ENCODE measurements around the gene PPP3CA. TPM values are rescaled to one million over a fixed set of nuclear protein-coding genes. Genes with fewer than 3 reads are reported as not detected.
A peak's percentile ranks its signal among the peaks of the same experiment; 100 is the strongest.

PPP3CA gene
- total and polyA plus RNA-seq, 4 experiments from 2014 or later: 5.0 to 41.8 (median 22.9) TPM

DNA sequence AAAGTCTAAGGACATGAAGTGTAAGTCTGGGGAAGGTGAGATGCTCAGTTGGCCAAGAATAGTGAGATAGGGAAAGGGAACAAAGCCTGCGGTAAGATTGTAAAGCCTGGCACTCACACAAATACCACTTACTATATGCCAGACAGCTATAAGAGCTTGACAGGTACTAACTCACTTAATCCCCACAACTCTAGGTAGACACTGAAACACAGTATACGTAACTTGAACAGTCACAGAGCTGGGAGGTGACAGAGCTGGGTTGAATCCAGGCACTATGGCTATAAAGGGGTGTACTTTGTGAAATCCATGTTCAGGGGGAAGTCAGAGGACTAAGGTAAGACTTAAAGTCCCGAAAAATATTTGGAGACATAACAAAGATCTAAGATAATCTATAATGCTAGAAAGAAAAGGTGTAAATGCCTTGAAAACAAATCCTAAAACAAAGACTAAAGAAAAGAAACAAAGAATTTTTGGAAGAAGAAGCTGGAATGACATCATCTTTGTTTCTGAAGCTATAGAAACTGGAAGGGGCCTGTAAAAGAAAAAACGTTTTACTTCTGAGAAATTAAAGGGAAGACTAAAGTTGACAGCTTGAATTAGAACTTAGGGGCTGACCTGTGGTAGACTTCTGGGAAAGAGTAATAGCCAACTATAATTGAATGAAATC, 172.5 kb downstream of the PPP3CA start:
- intact Hi-C loops (cut with micrococcal nuclease): no loop called here
- peaks cover 16 to 25% (median 22%) of the 10 kb centered on the region in 4 donors for H3K4me1 Mint-ChIP-seq
- DNase-seq: no peak
- H3K27ac ChIP-seq (ENCODE audit: low read depth, low read length): no peak overlapping the region
- H3K36me3 Mint-ChIP-seq: no peaks in the 10 kb centered on the region
- no peak overlapping the region for H3K4me3 ChIP-seq (ENCODE audit: low read length in 2 of 2)
- POLR2A ChIA-PET (ENCODE audit: partially characterized antibody): interaction anchor here (1.2 kb wide), 1 partner anchor 173 kb away, joined by 3 read pairs; the partner anchor contains the start of gene PPP3CA
- CTCF ChIA-PET (ENCODE audit: partially characterized antibody): interaction anchor here (1.1 to 1.8 kb wide), 3 partner anchors 11 to 556 kb away, joined by 3 to 6 read pairs (median 3); no protein-coding TSS in a partner anchor
- H3K9me3 ChIP-seq (ENCODE audit: control insufficient read depth in 1 of 2, low read length in 2 of 2): no peaks in the 10 kb centered on the region
- no peaks in the 10 kb centered on the region for H3K4me1 ChIP-seq (ENCODE audit: insufficient read depth, low read length)
- H3K36me3 ChIP-seq (ENCODE audit: insufficient read depth, low read length): no peaks in the 10 kb centered on the region
- H3K27me3 Mint-ChIP-seq: no peaks in the 10 kb centered on the region
- H3K27me3 ChIP-seq (ENCODE audit: insufficient read depth, low read length): no peaks in the 10 kb centered on the region
- no peaks in the 10 kb centered on the region for H3K9me3 Mint-ChIP-seq
- H3K4me3 Mint-ChIP-seq: no peak overlapping the region
- H3K27ac Mint-ChIP-seq: peak overlapping the region in 1 of 7 donors; percentile 48

DNA sequence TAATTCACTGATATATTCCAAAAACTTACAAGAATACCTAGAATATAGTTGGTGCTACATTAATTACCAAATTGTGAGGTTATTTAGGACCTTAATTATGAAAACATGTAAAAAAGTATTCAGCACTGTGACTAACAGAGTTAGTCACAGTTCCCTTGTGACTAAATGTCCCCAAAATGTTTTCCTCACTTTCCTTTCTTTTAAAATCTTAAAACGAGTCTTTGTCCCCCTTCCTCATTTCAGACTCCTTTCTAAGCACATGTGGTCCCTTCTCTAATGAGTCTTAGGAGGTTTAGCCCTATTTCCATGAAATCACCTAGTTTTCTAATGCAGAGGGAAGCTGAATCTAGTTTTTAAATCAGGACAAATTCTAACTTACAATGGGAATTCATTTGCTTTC, 175.0 kb downstream of the PPP3CA start:
- H3K9me3 ChIP-seq (ENCODE audit: control insufficient read depth in 1 of 2, low read length in 2 of 2): no peaks in the 10 kb centered on the region
- POLR2A ChIA-PET (ENCODE audit: partially characterized antibody): no interaction called here
- Mint-ChIP-seq H3K27ac (no peak overlapping the region), H3K9me3 (no peaks in the 10 kb centered on the region), H3K27me3 (no peaks in the 10 kb centered on the region), H3K4me1 (peaks cover 8 to 14% (median 13%) of the 10 kb centered on the region in 4 donors), H3K36me3 (no peaks in the 10 kb centered on the region), H3K4me3 (no peak overlapping the region)
- H3K27ac ChIP-seq (ENCODE audit: low read depth, low read length): no peak overlapping the region
- H3K4me1 ChIP-seq (ENCODE audit: insufficient read depth, low read length): peaks cover 8% of the 10 kb centered on the region
- no peak for DNase-seq
- intact Hi-C loops (cut with micrococcal nuclease): no loop called here
- no peaks in the 10 kb centered on the region for H3K27me3 ChIP-seq (ENCODE audit: insufficient read depth, low read length)
- no peaks in the 10 kb centered on the region for H3K36me3 ChIP-seq (ENCODE audit: insufficient read depth, low read length)
- CTCF ChIA-PET (ENCODE audit: partially characterized antibody): no interaction called here
- no peak overlapping the region for H3K4me3 ChIP-seq (ENCODE audit: low read length in 2 of 2)

GRCh38 chr4:101171747-101172146, 175.6 kb downstream of the PPP3CA start:
- no peak overlapping the region for H3K4me3 ChIP-seq (ENCODE audit: low read length in 2 of 2)
- Mint-ChIP-seq H3K27ac (peak overlapping the region in 1 of 7 donors; percentile 7), H3K4me3 (no peak overlapping the region), H3K36me3 (no peaks in the 10 kb centered on the region), H3K9me3 (no peaks in the 10 kb centered on the region), H3K27me3 (no peaks in the 10 kb centered on the region), H3K4me1 (peaks cover 6 to 14% (median 8%) of the 10 kb centered on the region in 4 donors)
- peaks cover 8% of the 10 kb centered on the region for H3K4me1 ChIP-seq (ENCODE audit: insufficient read depth, low read length)
- no peak overlapping the region for H3K27ac ChIP-seq (ENCODE audit: low read depth, low read length)
- no peaks in the 10 kb centered on the region for H3K36me3 ChIP-seq (ENCODE audit: insufficient read depth, low read length)
- no peaks in the 10 kb centered on the region for H3K9me3 ChIP-seq (ENCODE audit: control insufficient read depth in 1 of 2, low read length in 2 of 2)
- H3K27me3 ChIP-seq (ENCODE audit: insufficient read depth, low read length): no peaks in the 10 kb centered on the region
- ChIA-PET POLR2A (ENCODE audit: partially characterized antibody) (no interaction called here), CTCF (ENCODE audit: partially characterized antibody) (interaction anchor here (1.2 to 1.5 kb wide), 3 partner anchors 425 to 1078 kb away, joined by 3 to 7 read pairs (median 4); no protein-coding TSS in a partner anchor)
- DNase-seq: no peak
- intact Hi-C loops (cut with micrococcal nuclease): no loop called here

DNA sequence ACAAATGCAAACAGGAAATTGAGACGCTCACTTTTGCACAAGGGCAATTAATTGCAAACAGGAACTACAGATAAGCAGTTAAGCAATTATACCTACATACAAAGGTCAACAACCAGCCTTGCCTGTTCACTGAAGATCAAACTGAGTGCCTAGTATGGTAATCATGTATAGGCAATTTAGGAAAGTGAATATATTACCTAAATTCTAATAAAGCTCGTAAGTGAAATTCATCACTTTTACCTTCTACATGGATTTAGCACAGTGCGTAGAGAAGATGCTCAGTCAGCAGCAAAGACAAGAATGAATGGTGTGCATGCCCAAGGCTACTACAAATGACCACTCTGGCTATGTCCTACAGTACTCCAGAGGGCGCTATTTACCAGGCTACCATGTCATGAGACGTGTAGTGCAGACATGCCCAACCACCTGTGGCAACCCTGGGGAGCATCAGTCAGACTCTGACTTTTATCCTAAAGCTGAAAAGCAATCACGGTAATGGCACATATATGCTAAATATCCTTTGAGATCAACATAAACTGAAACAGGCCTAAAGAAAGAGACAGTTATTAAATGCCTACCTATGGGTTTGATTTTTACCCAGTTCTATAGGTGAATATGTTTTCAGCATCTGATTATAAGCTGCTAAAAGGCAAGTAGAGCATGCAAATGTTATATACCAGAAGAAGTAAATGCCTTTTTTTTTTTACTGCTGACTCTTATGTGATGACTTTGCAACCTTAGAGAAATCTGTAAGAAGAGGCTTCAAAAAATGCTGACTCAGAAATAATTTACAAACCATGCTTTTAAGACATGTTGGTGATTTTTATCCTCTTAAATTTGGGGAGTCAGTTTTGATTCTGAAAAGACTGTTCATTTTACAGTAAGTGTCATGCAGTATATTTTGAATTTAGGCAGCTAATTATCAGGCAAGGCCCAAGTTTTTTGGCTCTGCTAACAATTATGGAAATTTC, 178.0 kb downstream of the PPP3CA start:
- Mint-ChIP-seq H3K36me3 (no peaks in the 10 kb centered on the region), H3K9me3 (no peaks in the 10 kb centered on the region), H3K27ac (no peak overlapping the region), H3K27me3 (no peaks in the 10 kb centered on the region), H3K4me1 (peaks cover 4 to 13% (median 6%) of the 10 kb centered on the region in 4 donors), H3K4me3 (no peak overlapping the region)
- CTCF ChIA-PET (ENCODE audit: partially characterized antibody): interaction anchor here (0.7 to 2.0 kb wide), 14 partner anchors 9 to 568 kb away, joined by 3 to 23 read pairs (median 4); no protein-coding TSS in a partner anchor
- no peaks in the 10 kb centered on the region for H3K9me3 ChIP-seq (ENCODE audit: control insufficient read depth in 1 of 2, low read length in 2 of 2)
- intact Hi-C loops (cut with micrococcal nuclease): loop anchor here (1.0 to 5.0 kb wide), 4 partner anchors 358 to 1093 kb away; no protein-coding TSS in a partner anchor
- POLR2A ChIA-PET (ENCODE audit: partially characterized antibody): interaction anchor here (0.6 to 1.4 kb wide), 4 partner anchors 10 to 178 kb away, joined by 3 to 5 read pairs (median 4); partner anchors contain the start of gene PPP3CA
- no peak overlapping the region for H3K4me3 ChIP-seq (ENCODE audit: low read length in 2 of 2)
- peak; percentile 45 to 64 (median 54) for DNase-seq
- H3K4me1 ChIP-seq (ENCODE audit: insufficient read depth, low read length): peaks cover 8% of the 10 kb centered on the region
- H3K27ac ChIP-seq (ENCODE audit: low read depth, low read length): no peak overlapping the region
- H3K27me3 ChIP-seq (ENCODE audit: insufficient read depth, low read length): no peaks in the 10 kb centered on the region
- no peaks in the 10 kb centered on the region for H3K36me3 ChIP-seq (ENCODE audit: insufficient read depth, low read length)

DNA sequence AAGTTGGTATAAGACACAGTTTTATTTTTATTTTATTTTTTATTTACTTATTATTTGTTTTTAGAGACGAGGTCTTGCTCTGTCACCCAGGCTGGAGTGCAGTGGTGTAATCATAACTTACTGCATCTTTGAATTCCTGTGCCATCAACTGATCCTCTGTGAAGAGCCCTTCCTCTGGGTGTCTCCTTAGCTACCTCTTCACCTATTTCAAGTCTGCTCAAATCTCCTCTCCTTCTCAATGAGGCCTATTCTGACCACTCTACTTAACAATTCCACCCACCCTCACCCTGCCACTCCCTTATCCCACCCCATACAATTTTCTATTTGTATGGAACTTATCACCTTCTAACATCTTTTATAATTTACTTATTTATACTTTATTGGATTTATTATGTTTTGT, 183.4 kb downstream of the PPP3CA start:
- ChIA-PET CTCF (ENCODE audit: partially characterized antibody) (no interaction called here), POLR2A (ENCODE audit: partially characterized antibody) (no interaction called here)
- Mint-ChIP-seq H3K36me3 (peaks cover 2 to 6% of the 10 kb centered on the region in 2 donors), H3K9me3 (no peaks in the 10 kb centered on the region), H3K27me3 (no peaks in the 10 kb centered on the region), H3K4me1 (peaks cover 6 to 25% (median 15%) of the 10 kb centered on the region in 4 donors), H3K27ac (no peak overlapping the region), H3K4me3 (no peak overlapping the region)
- no peaks in the 10 kb centered on the region for H3K27me3 ChIP-seq (ENCODE audit: insufficient read depth, low read length)
- H3K4me1 ChIP-seq (ENCODE audit: insufficient read depth, low read length): peaks cover 2% of the 10 kb centered on the region
- intact Hi-C loops (cut with micrococcal nuclease): no loop called here
- H3K36me3 ChIP-seq (ENCODE audit: insufficient read depth, low read length): no peaks in the 10 kb centered on the region
- H3K9me3 ChIP-seq (ENCODE audit: control insufficient read depth in 1 of 2, low read length in 2 of 2): no peaks in the 10 kb centered on the region
- no peak for DNase-seq
- no peak overlapping the region for H3K27ac ChIP-seq (ENCODE audit: low read depth, low read length)
- H3K4me3 ChIP-seq (ENCODE audit: low read length in 2 of 2): no peak overlapping the region

GRCh38 chr4:101162990-101163380, 184.3 kb downstream of the PPP3CA start:
- no peaks in the 10 kb centered on the region for H3K27me3 ChIP-seq (ENCODE audit: insufficient read depth, low read length)
- no peak overlapping the region for H3K27ac Mint-ChIP-seq
- ChIA-PET POLR2A (ENCODE audit: partially characterized antibody) (no interaction called here), CTCF (ENCODE audit: partially characterized antibody) (no interaction called here)
- peaks cover 12 to 32% (median 21%) of the 10 kb centered on the region in 4 donors for H3K4me1 Mint-ChIP-seq
- H3K9me3 Mint-ChIP-seq: no peaks in the 10 kb centered on the region
- DNase-seq: no peak
- no peaks in the 10 kb centered on the region for H3K36me3 ChIP-seq (ENCODE audit: insufficient read depth, low read length)
- H3K27ac ChIP-seq (ENCODE audit: low read depth, low read length): no peak overlapping the region
- H3K4me3 ChIP-seq (ENCODE audit: low read length in 2 of 2): no peak overlapping the region
- H3K9me3 ChIP-seq (ENCODE audit: control insufficient read depth in 1 of 2, low read length in 2 of 2): no peaks in the 10 kb centered on the region
- intact Hi-C loops (cut with micrococcal nuclease): no loop called here
- H3K4me3 Mint-ChIP-seq: no peak overlapping the region
- H3K36me3 Mint-ChIP-seq: peaks cover 2 to 6% of the 10 kb centered on the region in 2 donors
- H3K4me1 ChIP-seq (ENCODE audit: insufficient read depth, low read length): no peaks in the 10 kb centered on the region
- no peaks in the 10 kb centered on the region for H3K27me3 Mint-ChIP-seq

Measured in CD4-positive, alpha-beta memory T cell (primary cell).